Retinal pigment epithelial cell (primary cell): ENCODE data around the gene CXCR4.

ENCODE experiments used
- DNase-seq: peaks from one replicate; pipeline ENCODE4 v3.0.0-alpha.2; 2010; ENCODE audit warnings: low read depth
- H3K4me3 ChIP-seq: 2 replicates; pipeline ENCODE4 v1.5.1; 2011; ENCODE audit warnings: mild to moderate bottlenecking, low read length, control low read depth, moderate library complexity
- TF ChIP-seq, protein P1 (sequence below): conservative IDR thresholded peaks from 2 replicates; pipeline ENCODE4 v1.5.1; 2011; ENCODE audit warnings: low read depth, low read length, control low read depth, inconsistent platforms

The CXCR4 gene

DNA sequence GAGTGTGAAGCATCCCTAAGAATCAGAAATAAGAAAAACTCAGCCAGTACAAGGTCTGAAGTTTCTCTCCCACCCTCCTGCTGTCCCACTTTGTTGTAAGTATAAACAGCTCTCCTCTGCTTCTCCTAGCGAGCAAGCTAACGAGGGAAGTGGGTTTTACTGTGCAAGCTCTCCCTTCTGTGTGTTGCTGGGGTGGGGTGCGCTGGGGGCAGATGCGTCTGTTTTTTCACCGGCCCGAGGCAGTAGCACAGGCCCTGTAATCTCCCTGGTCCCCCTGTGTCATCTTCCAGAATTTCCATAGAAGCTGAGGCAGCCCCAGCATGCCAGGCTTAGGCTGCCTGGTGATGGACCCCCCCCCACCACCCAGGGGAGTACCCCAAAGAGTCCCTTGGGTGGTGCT is 9.4 kb upstream of the CXCR4 start:
- no peak overlapping the region for H3K4me3 ChIP-seq
- DNase-seq, result no peak
- TF ChIP-seq, protein P1, sequence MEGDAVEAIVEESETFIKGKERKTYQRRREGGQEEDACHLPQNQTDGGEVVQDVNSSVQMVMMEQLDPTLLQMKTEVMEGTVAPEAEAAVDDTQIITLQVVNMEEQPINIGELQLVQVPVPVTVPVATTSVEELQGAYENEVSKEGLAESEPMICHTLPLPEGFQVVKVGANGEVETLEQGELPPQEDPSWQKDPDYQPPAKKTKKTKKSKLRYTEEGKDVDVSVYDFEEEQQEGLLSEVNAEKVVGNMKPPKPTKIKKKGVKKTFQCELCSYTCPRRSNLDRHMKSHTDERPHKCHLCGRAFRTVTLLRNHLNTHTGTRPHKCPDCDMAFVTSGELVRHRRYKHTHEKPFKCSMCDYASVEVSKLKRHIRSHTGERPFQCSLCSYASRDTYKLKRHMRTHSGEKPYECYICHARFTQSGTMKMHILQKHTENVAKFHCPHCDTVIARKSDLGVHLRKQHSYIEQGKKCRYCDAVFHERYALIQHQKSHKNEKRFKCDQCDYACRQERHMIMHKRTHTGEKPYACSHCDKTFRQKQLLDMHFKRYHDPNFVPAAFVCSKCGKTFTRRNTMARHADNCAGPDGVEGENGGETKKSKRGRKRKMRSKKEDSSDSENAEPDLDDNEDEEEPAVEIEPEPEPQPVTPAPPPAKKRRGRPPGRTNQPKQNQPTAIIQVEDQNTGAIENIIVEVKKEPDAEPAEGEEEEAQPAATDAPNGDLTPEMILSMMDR, result no peak

DNA sequence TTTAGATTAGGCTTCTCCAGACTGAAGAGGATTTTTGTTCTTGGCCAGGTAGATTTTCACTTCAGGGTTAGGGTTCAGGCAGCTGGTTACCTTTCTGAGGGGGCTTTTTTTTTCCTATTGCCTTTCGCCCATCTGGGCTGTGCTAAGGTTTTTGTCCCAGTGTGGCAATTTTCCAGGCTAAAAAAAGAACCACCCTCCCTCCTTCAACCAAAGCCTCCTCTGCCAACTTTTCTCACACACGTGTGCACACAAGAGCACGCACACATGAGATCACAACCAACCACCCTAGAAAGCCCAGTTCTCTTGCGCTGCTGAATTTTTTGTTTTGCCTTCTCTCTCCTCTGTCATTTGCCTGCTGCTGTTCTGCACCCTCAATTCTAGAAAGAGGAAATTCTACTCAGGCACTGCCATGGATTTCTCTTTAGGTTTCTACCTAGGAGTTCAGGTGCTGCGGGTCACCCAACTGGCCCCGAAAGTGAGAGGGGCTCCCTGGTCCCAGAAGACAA is 8.5 kb upstream of the CXCR4 start:
- no peak for DNase-seq
- no peak overlapping the region for H3K4me3 ChIP-seq
- TF ChIP-seq, protein P1, result no peak

DNA sequence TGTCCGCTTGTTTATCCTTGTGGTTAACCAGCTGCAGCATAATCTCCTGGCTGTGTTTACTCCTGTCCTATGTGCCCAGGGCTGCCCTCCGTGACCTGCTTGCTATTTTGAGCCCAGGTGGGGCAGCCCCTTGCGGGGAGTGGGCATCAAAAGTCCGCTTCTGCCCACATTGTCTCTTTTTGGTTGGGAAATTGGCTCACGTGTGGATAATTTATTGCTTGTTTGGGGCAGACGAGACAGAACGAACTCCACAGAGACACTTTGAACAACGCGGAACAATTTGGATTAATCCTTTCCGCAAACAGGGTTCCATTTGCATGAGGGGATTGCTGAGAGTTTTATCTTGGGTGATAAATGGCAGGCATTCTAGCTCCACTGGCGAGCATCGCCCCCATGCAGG is 8.1 kb upstream of the CXCR4 start:
- DNase-seq, result no peak
- TF ChIP-seq, protein P1, result no peak
- no peak overlapping the region for H3K4me3 ChIP-seq

DNA sequence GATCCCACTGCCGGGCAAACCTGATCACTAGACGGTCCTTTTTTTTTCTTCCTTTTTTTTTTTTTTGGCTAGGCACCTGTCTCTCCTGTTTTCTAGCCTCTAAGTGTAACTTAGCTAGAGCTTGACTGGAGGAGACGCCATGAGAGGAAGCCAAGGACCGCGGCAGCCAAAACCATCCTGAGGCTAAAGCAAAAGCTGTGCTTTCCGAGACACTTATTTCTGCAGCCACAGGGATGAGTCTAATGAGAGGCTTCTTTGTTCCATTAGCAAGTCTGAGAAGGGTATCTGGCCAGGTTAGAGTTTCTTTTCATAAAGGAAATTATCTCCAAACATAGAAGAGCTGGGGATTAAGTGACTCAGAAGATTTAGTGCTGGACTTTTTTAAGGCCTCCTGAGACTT is 7.3 kb upstream of the CXCR4 start:
- no peak for DNase-seq
- H3K4me3 ChIP-seq, result no peak overlapping the region
- TF ChIP-seq, protein P1, result no peak

DNA sequence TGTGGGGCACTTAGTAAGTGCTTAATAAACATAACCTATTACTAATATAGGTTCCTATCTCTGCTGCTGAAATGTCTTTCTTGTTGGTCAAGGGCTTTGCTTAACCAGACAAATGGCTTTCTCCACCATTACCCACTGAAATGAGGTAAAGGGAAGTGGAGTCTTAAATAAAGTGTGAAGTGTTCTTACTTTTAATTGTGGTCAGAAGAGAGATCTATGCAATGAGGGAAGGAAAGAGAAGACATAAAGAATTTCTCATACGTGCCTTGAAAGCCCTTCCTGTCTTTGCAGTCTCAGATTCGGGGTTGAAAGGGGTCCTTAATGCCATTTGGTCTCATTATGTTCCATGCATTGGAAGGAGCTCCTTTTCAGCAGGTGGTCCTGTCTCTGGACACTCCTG is 6.9 kb upstream of the CXCR4 start:
- no peak overlapping the region for H3K4me3 ChIP-seq
- DNase-seq, result no peak
- TF ChIP-seq, protein P1, result no peak

DNA sequence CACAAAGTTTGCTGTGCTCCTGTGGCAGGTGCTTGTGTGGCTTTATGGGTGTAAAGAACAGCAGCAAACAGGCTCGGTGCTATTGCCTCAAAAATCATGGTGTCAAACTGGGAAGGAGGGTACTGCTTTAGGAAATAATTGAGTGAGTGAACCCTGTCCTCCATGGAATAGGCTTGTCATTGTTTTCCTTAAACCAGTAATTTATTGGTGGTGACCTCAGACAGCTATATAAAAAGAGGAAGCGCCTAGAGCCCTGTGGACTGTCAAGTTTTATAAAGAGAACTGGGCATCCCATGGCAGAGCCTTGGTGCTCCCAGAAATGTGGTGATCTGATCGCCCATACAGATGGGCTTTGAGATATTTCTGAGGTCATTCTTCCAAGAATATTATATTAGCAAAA is 4.7 kb upstream of the CXCR4 start:
- H3K4me3 ChIP-seq, result no peak overlapping the region
- DNase-seq, result no peak
- TF ChIP-seq, protein P1, result no peak

DNA sequence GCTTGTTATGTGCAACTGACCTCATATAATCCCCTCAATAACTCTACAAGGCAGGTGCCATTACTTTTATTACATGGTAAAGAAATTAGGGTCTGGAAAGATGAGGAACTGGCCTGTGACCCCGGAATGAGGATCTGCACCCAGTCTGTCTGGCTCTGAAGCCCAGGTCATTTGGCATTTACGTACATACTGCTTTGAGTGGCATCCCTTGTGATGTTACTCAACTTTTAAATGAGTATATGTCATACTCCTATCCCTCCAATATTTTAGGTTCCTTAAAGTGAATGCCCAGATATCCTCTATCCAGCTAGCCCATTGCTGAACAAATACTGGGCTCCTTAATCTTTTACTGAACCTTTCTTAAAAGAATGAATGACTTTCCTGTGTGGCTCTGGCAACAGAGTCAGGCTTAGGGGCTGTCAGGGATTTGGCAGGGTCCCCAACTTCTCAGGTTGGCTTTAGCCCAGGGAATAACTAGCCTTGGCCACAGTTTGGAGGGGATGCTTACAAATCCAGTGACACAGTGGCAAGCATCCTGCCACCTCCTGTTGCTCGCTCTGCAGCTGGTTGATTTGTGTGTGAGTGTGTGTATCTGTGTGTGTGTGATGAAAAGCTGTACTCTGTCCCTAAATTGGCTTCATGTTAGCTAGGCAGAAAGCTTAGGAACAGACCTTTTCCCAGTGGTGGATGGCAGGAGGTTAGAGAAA is 3.4 kb upstream of the CXCR4 start:
- DNase-seq, result no peak
- no peak overlapping the region for H3K4me3 ChIP-seq
- TF ChIP-seq, protein P1, result no peak
